ENCODE measurements around the gene TEDC1.

Gene TEDC1

GRCh38 chr14:105501504-105502291 is 10.7 kb downstream of the TEDC1 start:
- no peak overlapping the region for H3K4me2 ChIP-seq (ENCODE audit: low read length)
- H3K27me3 ChIP-seq (ENCODE audit: control insufficient read depth, low read length) = no peaks in the 10 kb centered on the region
- H3K27ac ChIP-seq (ENCODE audit: low read depth, low read length) = no peak overlapping the region
- no peak overlapping the region for H3K4me3 ChIP-seq (ENCODE audit: low read length)
- H3K9me2 ChIP-seq (replicated peaks; ENCODE audit: control insufficient read depth, low read length) = no peaks in the 10 kb centered on the region
- H3K79me2 ChIP-seq (ENCODE audit: control insufficient read depth, low read length) = no peaks in the 10 kb centered on the region
- H3F3A ChIP-seq (ENCODE audit: control insufficient read depth, insufficient read depth) = no peaks in the 10 kb centered on the region
- H3K4me1 ChIP-seq (ENCODE audit: control insufficient read depth, low read length) = no peaks in the 10 kb centered on the region
- no peaks in the 10 kb centered on the region for H3K9me3 ChIP-seq (ENCODE audit: control insufficient read depth, insufficient read depth, low read length)
- H4K20me1 ChIP-seq (ENCODE audit: control insufficient read depth, insufficient read depth, low read depth, low read length) = no peaks in the 10 kb centered on the region
- TF ChIP-seq EZH2phosphoT487 (IDR thresholded peaks at IDR 0.05; ENCODE audit: borderline replicate concordance, low read length) (no peak), CTCF (IDR thresholded peaks at IDR 0.05; ENCODE audit: low read depth, low read length, poor library complexity, severe bottlenecking) (no peak)
- no peaks in the 10 kb centered on the region for H3K36me3 ChIP-seq (ENCODE audit: control insufficient read depth, low read length)

DNA sequence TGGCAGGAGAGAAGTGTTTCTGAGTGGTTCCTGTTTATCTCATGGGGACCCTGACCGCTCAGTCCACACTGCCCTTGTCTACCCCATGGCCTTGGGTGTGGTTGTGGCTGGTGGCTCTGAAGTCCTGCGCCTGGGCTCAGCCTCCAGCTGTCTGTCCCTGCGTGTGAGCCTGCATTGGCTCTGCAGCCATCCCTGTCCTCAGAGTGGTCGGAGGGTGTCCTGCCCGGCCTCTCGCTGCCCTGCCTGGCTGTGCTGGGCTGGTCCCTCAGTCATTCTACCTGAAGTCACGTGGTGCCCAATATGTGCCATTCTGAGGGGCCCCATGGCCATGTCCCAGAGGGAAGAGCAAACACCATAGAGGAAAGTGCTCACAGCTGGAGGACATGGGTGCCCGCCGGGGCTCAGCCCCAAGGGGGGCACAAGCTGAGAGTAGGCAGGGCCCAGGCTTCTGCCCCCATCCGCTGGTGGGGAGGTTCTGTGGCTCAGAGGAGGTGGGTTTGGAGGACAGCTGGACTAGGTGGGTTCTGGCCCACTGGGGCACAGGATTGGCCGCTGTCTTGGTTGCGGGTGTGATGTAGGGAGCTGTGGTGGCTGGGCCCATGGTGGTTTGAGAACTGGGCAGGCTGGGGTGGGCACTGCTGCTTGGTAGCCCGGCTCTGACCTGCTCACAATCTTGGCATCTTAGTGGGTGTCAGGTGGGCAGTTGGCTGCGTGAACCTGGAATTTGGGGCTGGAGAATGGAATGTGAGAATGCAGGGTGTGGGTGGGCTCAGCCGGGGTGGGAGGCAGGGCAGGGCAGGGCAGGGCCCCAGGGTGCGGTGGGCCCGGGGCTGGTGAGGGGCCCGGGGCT is 11.6 kb downstream of the TEDC1 start:
- H3K36me3 ChIP-seq (ENCODE audit: control insufficient read depth, low read length) = no peaks in the 10 kb centered on the region
- no peak overlapping the region for H3K4me2 ChIP-seq (ENCODE audit: low read length)
- no peaks in the 10 kb centered on the region for H3F3A ChIP-seq (ENCODE audit: control insufficient read depth, insufficient read depth)
- no peaks in the 10 kb centered on the region for H3K9me3 ChIP-seq (ENCODE audit: control insufficient read depth, insufficient read depth, low read length)
- no peaks in the 10 kb centered on the region for H3K4me1 ChIP-seq (ENCODE audit: control insufficient read depth, low read length)
- peaks cover 3% of the 10 kb centered on the region; the same call in 1 of the 2 replicates for H3K27me3 ChIP-seq (ENCODE audit: control insufficient read depth, low read length)
- TF ChIP-seq EZH2phosphoT487 (IDR thresholded peaks at IDR 0.05; ENCODE audit: borderline replicate concordance, low read length) = no peak
- TF ChIP-seq CTCF (IDR thresholded peaks at IDR 0.05; ENCODE audit: low read depth, low read length, poor library complexity, severe bottlenecking) = no peak
- no peak overlapping the region for H3K4me3 ChIP-seq (ENCODE audit: low read length)
- H4K20me1 ChIP-seq (ENCODE audit: control insufficient read depth, insufficient read depth, low read depth, low read length) = no peaks in the 10 kb centered on the region
- H3K9me2 ChIP-seq (replicated peaks; ENCODE audit: control insufficient read depth, low read length) = no peaks in the 10 kb centered on the region
- H3K79me2 ChIP-seq (ENCODE audit: control insufficient read depth, low read length) = no peaks in the 10 kb centered on the region
- H3K27ac ChIP-seq (ENCODE audit: low read depth, low read length) = no peak overlapping the region

DNA sequence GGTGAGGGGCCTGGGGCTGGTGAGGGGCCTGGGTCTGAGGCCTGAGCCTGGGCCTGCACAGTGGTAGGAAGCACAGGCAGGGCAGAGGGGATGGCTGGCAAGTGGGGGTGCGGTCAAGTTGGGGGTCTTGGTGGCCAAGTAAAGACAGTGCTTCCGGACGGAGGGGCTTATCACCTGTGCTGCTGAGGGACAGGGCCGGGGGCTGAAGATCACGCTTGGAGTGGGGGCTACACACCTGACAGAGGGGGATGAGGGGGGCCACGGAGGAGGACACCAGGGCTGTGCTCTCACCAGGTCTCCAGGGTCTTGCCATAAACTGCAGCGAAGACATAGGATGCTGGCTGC is 12.2 kb downstream of the TEDC1 start:
- Histone ChIP-seq H4K20me1 (ENCODE audit: control insufficient read depth, insufficient read depth, low read depth, low read length) (no peaks in the 10 kb centered on the region), H3K4me1 (ENCODE audit: control insufficient read depth, low read length) (no peaks in the 10 kb centered on the region), H3K79me2 (ENCODE audit: control insufficient read depth, low read length) (no peaks in the 10 kb centered on the region), H3K9me2 (replicated peaks; ENCODE audit: control insufficient read depth, low read length) (no peaks in the 10 kb centered on the region), H3K4me2 (ENCODE audit: low read length) (no peak overlapping the region), H3K36me3 (ENCODE audit: control insufficient read depth, low read length) (no peaks in the 10 kb centered on the region), H3K9me3 (ENCODE audit: control insufficient read depth, insufficient read depth, low read length) (no peaks in the 10 kb centered on the region), H3K27me3 (ENCODE audit: control insufficient read depth, low read length) (peaks cover 3% of the 10 kb centered on the region; the same call in 1 of the 2 replicates), H3K27ac (ENCODE audit: low read depth, low read length) (no peak overlapping the region), H3F3A (ENCODE audit: control insufficient read depth, insufficient read depth) (no peaks in the 10 kb centered on the region), H3K4me3 (ENCODE audit: low read length) (no peak overlapping the region)
- TF ChIP-seq EZH2phosphoT487 (IDR thresholded peaks at IDR 0.05; ENCODE audit: borderline replicate concordance, low read length) = no peak
